NOMO-1 (cell line): Measurements from ENCODE around the gene SCAF8.
"Not testable (repeated sequence)": the region's sequence is repeated elsewhere in the genome, so short reads cannot be mapped to it uniquely, and the experiment has no call there.

Experiments used
- DNase-seq, 2 experiments: peaks; one replicate each; lab custom pipeline; 2025; ENCODE audit not compliant: unreplicated experiment in 2 of 2; lab: John Stamatoyannopoulos, UW

Gene SCAF8

DNA sequence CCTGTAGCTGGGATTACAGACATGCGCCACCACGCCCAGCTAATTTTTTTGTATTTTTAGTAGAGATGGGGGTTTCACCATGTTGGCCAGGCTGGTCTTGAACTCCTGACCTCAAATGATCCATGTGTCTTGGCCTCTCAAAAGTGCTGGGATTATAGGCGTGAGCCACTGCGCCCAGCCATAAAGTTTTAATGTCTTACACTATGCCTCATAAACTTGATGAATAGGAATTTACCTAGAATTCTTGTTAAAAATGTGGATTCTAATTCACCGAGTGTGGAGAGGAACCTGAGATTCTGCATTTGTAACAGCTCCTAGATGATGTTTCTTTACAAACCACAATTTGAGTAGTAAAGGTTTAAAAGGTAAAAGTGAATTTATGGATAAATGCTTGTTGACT, 45.9 kb downstream of the SCAF8 start:
- DNase-seq: not testable (repeated sequence)

GRCh38 chr6:154782193-154782592, 49.0 kb downstream of the SCAF8 start:
- no peak for DNase-seq

GRCh38 chr6:154783229-154783628, 50.0 kb downstream of the SCAF8 start:
- no peak for DNase-seq

- DNase-seq: no peak
Observed at GRCh38 chr6:154785075-154785474, 51.9 kb downstream of the SCAF8 start.

DNA sequence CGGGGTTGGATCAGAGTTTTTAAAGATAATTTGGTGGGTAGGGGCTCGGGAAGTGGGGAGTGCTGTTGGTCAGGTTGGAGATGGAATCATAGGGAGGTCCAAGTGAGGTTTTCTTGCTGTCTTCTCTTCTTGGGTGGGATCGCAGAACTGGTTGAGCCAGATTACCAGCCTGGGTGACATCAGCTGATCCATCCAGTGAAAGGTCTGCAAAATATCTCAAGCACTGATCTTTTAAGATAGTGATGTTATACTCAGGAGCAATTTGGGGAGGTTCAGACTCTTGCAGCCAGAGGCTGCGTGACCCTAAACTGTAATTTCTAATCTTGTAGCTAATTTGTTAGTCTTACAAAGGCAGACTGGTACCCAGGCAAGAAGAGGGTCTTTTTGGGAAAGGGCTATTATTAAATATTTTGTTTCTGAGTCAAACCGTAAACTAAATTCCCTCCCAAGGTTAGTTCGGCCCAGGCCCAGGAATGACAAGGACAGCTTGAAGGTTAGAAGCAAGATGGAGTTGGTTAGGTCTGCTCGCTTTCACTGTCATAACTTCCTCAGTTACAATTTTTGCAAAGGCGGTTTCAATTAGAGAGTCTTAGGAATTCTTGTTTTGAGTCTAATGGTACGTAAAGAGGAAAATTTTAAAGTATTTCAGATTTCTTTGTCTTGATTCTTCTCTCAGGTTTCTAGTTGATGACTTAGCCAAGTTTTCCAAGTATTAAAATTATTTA, 53.1 kb downstream of the SCAF8 start:
- DNase-seq: no peak

- DNase-seq: no peak
Observed at GRCh38 chr6:154791556-154792317, 58.5 kb downstream of the SCAF8 start.

DNA sequence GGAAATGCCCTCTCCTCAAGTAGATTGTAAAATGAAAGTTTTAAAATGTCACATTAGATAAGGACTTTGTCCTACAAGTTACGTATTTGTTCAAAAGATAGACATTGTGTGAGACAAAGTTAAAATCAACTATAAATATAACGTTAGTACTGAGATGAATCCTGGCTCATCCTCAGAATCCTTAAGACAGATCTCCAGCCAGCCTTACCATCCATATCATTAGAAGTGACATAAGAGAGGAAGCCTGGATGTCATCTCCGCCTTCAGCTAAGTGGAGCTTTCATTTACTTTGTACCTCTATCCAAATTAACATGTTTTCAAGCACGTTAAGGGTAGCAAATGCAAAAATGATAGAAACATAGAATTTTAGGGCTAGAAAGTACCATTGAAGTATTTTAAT, 59.1 kb downstream of the SCAF8 start:
- DNase-seq: no peak

- DNase-seq: no peak
Observed at GRCh38 chr6:154792761-154793160, 59.5 kb downstream of the SCAF8 start.

DNA sequence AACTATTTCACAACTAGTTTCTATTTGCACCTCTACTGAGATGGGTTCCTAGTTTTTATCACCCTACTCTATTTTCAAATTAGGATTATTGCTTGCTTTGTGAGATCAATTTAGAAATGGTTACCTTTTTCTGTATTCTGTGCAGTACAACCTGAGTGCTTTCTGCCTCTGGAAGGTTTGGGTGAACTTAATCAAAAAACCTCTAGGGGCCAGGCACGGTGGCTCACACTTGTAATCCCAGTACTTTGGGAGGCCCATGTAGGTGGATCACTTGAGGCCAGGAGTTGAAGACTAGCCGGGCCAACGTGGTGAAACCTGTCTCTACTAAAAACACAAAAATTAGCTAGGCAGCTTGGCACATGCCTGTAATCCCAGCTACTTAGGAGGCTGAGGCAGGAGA, 63.3 kb downstream of the SCAF8 start:
- no peak for DNase-seq

DNA sequence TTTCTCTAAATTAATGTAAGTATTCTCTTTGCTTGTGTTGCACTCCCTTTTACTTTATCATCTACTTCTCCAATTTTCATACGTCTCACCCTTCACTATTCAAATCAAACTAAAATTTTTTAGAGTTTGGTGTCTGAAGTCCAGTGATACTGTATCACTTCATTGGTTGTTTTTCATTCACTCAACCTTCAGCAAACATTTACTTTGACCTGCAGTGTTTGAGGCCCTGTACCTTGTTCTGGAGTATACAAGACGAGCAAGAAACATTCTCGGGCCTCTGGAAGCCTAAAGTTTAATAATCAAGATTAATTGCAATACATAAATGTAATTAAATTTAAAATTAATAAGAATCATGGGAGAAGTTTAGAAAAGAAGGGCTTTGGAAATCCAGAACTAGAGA, 64.6 kb downstream of the SCAF8 start:
- no peak for DNase-seq

GRCh38 chr6:154800338-154800737, 67.1 kb downstream of the SCAF8 start:
- no peak for DNase-seq

GRCh38 chr6:154805288-154805911, 72.2 kb downstream of the SCAF8 start:
- DNase-seq: peak; percentile 11 to 16

DNA sequence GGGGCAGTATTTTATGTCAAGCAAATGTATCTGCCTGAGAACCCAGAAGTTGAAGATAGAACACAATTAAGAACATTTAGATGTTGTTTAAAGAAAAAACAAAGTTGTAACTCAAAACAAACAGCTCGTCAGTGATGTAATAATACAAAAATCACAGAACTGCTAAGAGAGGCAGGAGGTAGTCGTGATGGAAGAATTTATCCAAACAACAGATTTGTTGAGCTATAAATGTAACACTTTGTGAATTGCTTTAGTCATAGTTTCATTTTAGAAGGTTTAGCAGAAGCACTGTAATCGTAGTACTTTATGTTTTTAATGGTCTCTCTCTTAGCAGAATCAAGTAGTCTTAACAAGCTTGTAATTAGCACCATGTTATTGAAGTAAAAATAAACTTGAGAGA, 73.6 kb downstream of the SCAF8 start:
- DNase-seq: no peak

DNA sequence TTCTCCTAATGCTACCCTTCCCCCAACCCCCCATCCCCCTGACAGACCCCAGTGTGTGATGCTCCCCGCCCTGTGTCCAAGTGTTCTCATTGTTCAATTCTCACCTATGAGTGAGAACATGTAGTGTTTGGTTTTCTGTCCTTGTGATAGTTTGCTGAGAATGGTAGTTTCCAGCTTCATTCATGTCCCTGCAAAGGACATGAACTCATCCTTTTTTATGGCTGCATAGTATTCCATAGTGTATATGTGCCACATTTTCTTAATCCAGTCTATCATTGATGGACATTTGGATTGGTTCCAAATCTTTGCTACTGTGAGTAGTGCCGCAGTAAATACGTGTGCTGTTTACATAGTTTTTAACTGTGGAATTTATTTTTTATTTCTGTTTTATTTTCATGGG, 78.4 kb downstream of the SCAF8 start:
- not testable (repeated sequence) for DNase-seq

- DNase-seq: no peak
Observed at GRCh38 chr6:154814063-154814462, 80.8 kb downstream of the SCAF8 start.

- DNase-seq: no peak
Observed at GRCh38 chr6:154815938-154816820, 83.0 kb downstream of the SCAF8 start.

GRCh38 chr6:154821099-154821498, 87.9 kb downstream of the SCAF8 start:
- DNase-seq: no peak

DNA sequence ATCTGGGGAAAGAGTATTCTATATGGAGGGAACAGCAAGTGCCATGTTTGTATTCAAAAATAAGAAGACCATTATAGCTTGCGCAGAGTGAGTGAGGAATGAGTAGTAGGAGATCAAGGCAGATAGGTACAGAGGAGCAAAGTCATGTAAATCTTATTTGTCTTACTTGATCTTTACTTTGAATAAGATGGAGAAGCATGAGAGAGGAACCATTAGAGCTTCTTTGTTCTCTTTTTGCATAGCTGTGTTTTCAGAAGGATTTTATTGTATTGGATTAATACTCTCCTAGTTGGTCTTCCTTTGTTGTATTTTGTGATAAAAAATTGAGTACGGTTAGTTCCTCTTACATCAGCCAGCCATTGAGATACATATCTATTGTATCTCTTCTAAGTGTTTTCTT, 88.4 kb downstream of the SCAF8 start:
- no peak for DNase-seq

DNA sequence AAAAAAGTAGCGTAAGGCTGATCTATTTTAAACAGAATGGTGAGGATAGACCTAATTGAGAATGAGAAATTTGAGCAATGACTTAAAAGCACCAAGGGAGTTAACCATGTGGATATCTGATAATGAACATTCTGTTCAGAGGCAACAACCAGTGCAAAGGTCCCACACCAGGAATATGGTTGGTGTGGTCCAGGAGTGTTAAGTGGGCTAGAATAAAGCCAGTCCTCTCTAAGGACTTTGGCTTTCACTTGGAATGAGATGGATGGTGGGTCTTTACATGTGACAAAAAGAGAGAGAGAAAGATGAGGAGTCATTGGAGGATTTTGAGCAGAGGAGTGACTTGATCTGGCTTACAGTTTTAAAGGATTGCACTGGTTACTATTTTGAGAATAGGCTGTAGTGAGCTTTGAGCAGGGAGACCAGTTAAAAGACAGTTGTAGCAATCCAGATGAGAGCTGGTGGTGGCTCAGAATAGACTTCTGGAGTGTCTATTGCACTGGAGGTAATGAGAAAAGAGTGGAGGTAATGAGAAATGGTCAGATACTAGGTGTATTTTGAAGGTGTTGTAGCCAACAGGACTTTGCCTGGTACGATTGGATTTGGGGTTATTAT, 89.8 kb downstream of the SCAF8 start:
- no peak for DNase-seq

GRCh38 chr6:154824076-154824475, 90.9 kb downstream of the SCAF8 start:
- DNase-seq: no peak
